ENCODE results near the gene CERS6. TPM values are rescaled to one million over a fixed set of nuclear protein-coding genes. Genes with fewer than 3 reads are reported as not detected.

CERS6 gene
- total RNA-seq, 1 donor from 2014 or later, result 27.7 TPM

GRCh38 chr2:168600949-168601348, 144.9 kb downstream of the CERS6 start:
- Histone ChIP-seq H3K27me3 (no peaks in the 10 kb centered on the region), H3K4me1 (no peaks in the 10 kb centered on the region), H3K27ac (no peak overlapping the region), H3K4me3 (no peak overlapping the region), H3K9me3 (peaks cover 4% of the 10 kb centered on the region), H3K36me3 (no peaks in the 10 kb centered on the region)
- no peak for TF ChIP-seq CTCF (IDR thresholded peaks at IDR 0.05)
- TF ChIP-seq POLR2AphosphoS5 (IDR thresholded peaks at IDR 0.05; ENCODE audit: insufficient read depth in 1 of 2, low read depth in 1 of 2), result no peak
- no peak for TF ChIP-seq POLR2A (IDR thresholded peaks at IDR 0.05)
- intact Hi-C loops (cut with DNase I), result no loop called here
- no peak for DNase-seq (ENCODE audit: extremely low spot score in 2 of 2)

GRCh38 chr2:168601741-168602140, 145.7 kb downstream of the CERS6 start:
- Histone ChIP-seq H3K27ac (no peak overlapping the region), H3K9me3 (peaks cover 4% of the 10 kb centered on the region), H3K4me1 (no peaks in the 10 kb centered on the region), H3K36me3 (no peaks in the 10 kb centered on the region), H3K4me3 (no peak overlapping the region), H3K27me3 (no peaks in the 10 kb centered on the region)
- intact Hi-C loops (cut with DNase I), result no loop called here
- no peak for DNase-seq (ENCODE audit: extremely low spot score in 2 of 2)
- TF ChIP-seq CTCF (IDR thresholded peaks at IDR 0.05) (no peak), POLR2A (IDR thresholded peaks at IDR 0.05) (no peak), POLR2AphosphoS5 (IDR thresholded peaks at IDR 0.05; ENCODE audit: insufficient read depth in 1 of 2, low read depth in 1 of 2) (no peak)

DNA sequence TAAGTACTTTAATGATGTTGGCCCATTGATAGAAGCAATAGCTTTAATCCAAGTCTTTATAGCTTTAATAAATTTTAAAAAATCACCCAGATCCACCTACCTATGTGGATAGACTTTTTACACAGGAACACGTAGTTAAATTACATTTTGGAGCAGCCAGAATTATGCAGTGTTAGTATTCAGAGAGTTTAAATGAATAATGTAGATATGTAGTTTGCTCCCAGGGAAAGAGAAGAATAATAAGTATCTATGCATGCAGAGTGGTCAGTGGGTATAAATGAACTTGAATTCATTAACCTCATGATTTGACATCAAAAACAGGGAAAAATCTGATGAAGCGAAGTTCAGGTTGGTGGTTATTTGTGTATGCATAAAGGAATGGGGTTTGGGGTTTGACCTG, 146.3 kb downstream of the CERS6 start:
- no peak for DNase-seq (ENCODE audit: extremely low spot score in 2 of 2)
- intact Hi-C loops (cut with DNase I), result no loop called here
- Histone ChIP-seq H3K36me3 (no peaks in the 10 kb centered on the region), H3K27ac (no peak overlapping the region), H3K9me3 (peaks cover 4% of the 10 kb centered on the region), H3K27me3 (no peaks in the 10 kb centered on the region), H3K4me1 (no peaks in the 10 kb centered on the region), H3K4me3 (no peak overlapping the region)
- no peak for TF ChIP-seq POLR2AphosphoS5 (IDR thresholded peaks at IDR 0.05; ENCODE audit: insufficient read depth in 1 of 2, low read depth in 1 of 2)
- TF ChIP-seq POLR2A (IDR thresholded peaks at IDR 0.05), result no peak
- TF ChIP-seq CTCF (IDR thresholded peaks at IDR 0.05), result no peak

- no peaks in the 10 kb centered on the region for H3K36me3 ChIP-seq
- TF ChIP-seq CTCF (IDR thresholded peaks at IDR 0.05) (no peak), POLR2AphosphoS5 (IDR thresholded peaks at IDR 0.05; ENCODE audit: insufficient read depth in 1 of 2, low read depth in 1 of 2) (no peak), POLR2A (IDR thresholded peaks at IDR 0.05) (no peak)
- peaks cover 4% of the 10 kb centered on the region for H3K9me3 ChIP-seq
- no peak for DNase-seq (ENCODE audit: extremely low spot score in 2 of 2)
- H3K27me3 ChIP-seq, result no peaks in the 10 kb centered on the region
- H3K27ac ChIP-seq, result no peak overlapping the region
- intact Hi-C loops (cut with DNase I), result no loop called here
- H3K4me3 ChIP-seq, result no peak overlapping the region
- no peaks in the 10 kb centered on the region for H3K4me1 ChIP-seq
Measured at GRCh38 chr2:168602846-168603401, 146.9 kb downstream of the CERS6 start.

DNA sequence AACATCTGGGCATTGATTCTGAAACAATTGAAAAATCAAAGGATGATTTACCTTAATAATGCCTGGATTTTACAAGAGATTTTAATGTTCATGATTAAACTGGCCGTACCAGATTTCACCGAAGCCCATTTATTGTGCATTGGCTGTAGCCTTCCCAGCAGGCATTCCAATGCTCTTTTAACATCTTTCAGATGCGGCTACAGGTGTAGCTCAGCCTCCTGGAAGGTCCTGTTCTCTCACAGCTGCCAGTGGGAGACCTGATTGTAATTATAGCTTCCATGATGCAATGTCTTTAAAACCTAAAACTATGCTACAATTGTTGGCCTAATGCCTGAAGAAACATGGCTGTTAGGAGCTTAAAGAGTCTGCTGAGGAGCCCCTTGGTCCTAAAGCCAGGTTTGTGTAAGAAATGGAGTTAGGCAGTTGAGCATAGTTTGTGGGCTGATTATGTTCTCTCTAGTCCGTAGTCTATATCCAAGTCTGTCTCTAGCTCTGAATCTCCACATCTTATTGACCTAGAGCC, 147.4 kb downstream of the CERS6 start:
- no peaks in the 10 kb centered on the region for H3K36me3 ChIP-seq
- H3K27me3 ChIP-seq, result no peaks in the 10 kb centered on the region
- DNase-seq (ENCODE audit: extremely low spot score in 2 of 2), result no peak
- H3K27ac ChIP-seq, result no peak overlapping the region
- no peaks in the 10 kb centered on the region for H3K4me1 ChIP-seq
- H3K9me3 ChIP-seq, result peaks cover 4% of the 10 kb centered on the region
- H3K4me3 ChIP-seq, result no peak overlapping the region
- TF ChIP-seq CTCF (IDR thresholded peaks at IDR 0.05) (no peak), POLR2AphosphoS5 (IDR thresholded peaks at IDR 0.05; ENCODE audit: insufficient read depth in 1 of 2, low read depth in 1 of 2) (no peak), POLR2A (IDR thresholded peaks at IDR 0.05) (no peak)
- intact Hi-C loops (cut with DNase I), result no loop called here
